Lower leg skin (tissue), 4 donors: Measurements from ENCODE around the gene RRP9. TPM values are rescaled to one million over a fixed set of nuclear protein-coding genes. Genes with fewer than 3 reads are reported as not detected.

Source experiments
- DNase-seq, 2 donors: peaks; one replicate each; pipeline ENCODE4 v3.0.0-alpha.2; 2019; ENCODE audit warnings: low spot score in 2 of 2
- H3K4me3 ChIP-seq: fragments of 200-600 bp; sonication (generic); 2 replicates; pipeline ENCODE4 v1.5.1; 2017; ENCODE audit warnings: mild to moderate bottlenecking, low read depth; ENCODE audit not compliant: poor library complexity, severe bottlenecking
- POLR2A ChIP-seq, 2 donors: fragments of 450-650 bp; IDR thresholded peaks; one replicate each; pipeline ENCODE4 v1.6.1; 2016 to 2017; ENCODE audit warnings: antibody characterized with exemption in 2 of 2, mild to moderate bottlenecking in 1 of 2, moderate library complexity in 1 of 2
- WGBS, 2 donors: methylation state at CpG; one replicate each; pipeline ENCODE4 v1.1.5; 2018; 5-methylcytosine and 5-hydroxymethylcytosine counted together
- intact Hi-C: fragments of 100-400 bp; cut with DNase I; formaldehyde crosslinking; loops from one replicate; pipeline ENCODE4 v1.15.0; 2023; ENCODE audit warnings: low total_unique reads
- total RNA-seq, 4 donors: library from RNA; depleted of rRNA; stranded (reverse); fragments of >200 nt; gene quantifications; one replicate each; pipeline ENCODE4 v1.1.0, GENCODE V29; 2016
- TF ChIP-seq, protein P1 (sequence below), 3 donors: fragments of 450-650 bp; IDR thresholded peaks; one replicate each; pipeline ENCODE4 v1.5.1; 2016; ENCODE audit warnings: antibody characterized with exemption in 3 of 3, mild to moderate bottlenecking in 3 of 3, moderate library complexity in 2 of 3

RRP9 gene
- total RNA-seq, 4 donors from 2014 or later = 10.0 to 16.9 (median 14.0) TPM

DNA sequence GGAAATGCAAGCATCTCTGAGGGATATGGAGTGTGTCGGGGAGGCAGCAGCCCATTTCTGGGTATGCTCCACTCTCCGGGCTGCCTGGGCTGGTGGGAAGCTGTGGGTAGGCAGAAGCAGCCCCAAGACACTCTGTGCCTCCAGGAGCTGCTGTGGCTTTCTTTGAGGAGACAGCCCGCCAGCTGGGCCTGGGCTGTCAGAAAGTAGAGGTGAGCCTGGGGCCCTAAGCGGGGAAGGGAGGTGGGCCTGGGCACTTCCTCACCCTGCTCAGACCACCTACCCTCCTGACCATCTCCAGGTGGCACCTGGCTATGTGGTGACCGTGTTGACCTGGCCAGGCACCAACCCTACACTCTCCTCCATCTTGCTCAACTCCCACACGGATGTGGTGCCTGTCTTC lies 43.4 kb upstream of the RRP9 start:
- DNase-seq = no peak
- 85 to 90% methylated on average over 4 to 6 of the region's 6 CpGs for WGBS, 2 donors
- intact Hi-C loops = no loop called here

DNA sequence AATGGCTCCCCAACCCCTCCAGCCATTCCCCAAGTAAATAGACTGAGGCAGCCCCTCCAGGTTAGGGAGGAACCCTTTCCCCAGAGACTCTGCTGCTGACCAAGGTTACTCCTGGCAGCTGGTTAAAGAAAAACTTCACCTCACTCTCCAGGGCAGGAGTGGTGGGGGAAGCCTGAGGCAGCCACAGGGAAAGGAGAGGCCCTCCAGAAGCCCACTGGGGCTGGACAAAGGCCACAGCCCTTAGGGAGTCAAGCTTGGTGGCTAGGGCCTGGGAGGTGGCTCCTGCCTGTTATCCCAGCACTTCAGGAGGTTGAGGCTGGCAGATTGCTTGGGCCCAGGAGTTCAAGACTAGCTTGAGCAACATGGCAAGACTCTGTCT lies 42.6 kb upstream of the RRP9 start:
- no peak for TF ChIP-seq POLR2A (IDR thresholded peaks at IDR 0.05)
- TF ChIP-seq, protein P1, sequence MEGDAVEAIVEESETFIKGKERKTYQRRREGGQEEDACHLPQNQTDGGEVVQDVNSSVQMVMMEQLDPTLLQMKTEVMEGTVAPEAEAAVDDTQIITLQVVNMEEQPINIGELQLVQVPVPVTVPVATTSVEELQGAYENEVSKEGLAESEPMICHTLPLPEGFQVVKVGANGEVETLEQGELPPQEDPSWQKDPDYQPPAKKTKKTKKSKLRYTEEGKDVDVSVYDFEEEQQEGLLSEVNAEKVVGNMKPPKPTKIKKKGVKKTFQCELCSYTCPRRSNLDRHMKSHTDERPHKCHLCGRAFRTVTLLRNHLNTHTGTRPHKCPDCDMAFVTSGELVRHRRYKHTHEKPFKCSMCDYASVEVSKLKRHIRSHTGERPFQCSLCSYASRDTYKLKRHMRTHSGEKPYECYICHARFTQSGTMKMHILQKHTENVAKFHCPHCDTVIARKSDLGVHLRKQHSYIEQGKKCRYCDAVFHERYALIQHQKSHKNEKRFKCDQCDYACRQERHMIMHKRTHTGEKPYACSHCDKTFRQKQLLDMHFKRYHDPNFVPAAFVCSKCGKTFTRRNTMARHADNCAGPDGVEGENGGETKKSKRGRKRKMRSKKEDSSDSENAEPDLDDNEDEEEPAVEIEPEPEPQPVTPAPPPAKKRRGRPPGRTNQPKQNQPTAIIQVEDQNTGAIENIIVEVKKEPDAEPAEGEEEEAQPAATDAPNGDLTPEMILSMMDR (IDR thresholded peaks at IDR 0.05) = no peak
- intact Hi-C loops = no loop called here
- DNase-seq = no peak
- H3K4me3 ChIP-seq = no peak overlapping the region

More for the DNA sequence above, 43.4 kb upstream of the RRP9 start:
- TF ChIP-seq, protein P1 (IDR thresholded peaks at IDR 0.05) = no peak
- TF ChIP-seq POLR2A (IDR thresholded peaks at IDR 0.05) = no peak
- H3K4me3 ChIP-seq = no peak overlapping the region

DNA sequence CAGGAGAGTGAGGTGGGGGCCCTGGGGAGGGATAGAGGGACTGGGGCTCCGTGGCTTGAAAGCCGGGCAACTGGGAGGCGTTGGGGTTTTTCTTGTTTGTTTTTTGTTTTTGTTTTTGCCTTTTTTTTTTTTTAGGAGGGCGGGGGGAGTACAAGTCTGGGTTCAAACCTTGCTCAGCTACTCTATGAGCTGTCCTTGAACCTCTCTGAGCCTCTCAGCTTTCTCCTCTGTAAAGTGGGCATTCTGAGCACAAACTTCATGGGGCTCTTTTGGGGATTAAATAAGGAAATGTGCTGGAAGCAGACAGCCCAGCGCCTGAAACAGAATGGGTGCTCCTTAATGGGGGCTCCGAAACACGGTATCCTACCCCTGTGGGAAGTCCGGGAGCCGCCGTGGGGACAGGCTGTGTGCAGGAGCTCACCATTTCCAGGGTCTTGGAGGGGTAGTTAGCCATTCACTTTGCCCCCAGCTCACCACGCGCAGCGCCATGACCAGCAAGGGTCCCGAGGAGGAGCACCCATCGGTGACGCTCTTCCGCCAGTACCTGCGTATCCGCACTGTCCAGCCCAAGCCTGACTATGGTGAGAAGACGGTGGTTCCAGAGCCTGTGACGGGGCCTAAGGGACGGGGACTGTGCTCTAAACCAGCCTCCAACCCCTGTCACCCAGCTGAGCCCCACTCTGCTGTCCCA lies 42.0 kb upstream of the RRP9 start:
- intact Hi-C loops = no loop called here
- no peak for TF ChIP-seq POLR2A (IDR thresholded peaks at IDR 0.05)
- TF ChIP-seq, protein P1 (IDR thresholded peaks at IDR 0.05) = no peak
- H3K4me3 ChIP-seq = peak overlapping the region; percentile 17
- DNase-seq = no peak
- WGBS, 2 donors = 70 to 71% methylated on average over 16 to 22 of the region's 22 CpGs

DNA sequence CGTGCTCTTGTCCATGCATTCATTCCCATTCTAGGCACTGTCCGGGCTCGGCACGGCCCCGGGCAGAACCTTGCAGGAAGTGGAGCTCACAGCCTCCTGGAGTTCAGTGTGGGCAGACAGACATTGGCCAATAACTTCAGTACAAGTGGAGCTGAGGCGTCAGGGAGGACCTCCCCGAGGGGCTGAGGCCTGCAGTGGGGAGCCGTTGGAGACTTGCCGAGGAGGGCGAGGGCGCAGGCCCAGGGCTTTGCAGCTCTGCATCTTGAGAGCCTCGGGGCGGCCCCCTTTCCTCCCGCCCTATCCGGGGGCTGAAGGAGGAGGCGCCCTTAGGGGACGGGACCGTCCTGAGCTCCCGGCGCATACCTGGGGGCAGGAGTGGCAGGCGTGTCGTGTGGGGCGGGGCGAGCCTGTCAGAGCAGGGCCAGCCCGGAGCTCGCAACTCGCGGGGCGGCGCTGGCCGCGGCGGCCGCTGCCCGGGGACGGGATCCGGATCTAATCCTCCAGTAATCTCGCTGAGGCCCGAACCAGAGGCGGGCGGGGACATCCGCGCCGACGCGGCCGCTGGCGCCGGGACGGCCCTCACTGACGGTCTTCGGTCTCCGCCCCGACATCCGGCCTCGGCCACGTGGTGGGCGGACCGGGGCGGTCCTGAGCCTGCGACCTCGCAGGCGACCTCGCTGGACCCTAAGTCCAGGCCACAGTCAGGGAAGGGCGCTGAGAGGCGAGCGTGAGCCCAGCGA lies 41.3 kb upstream of the RRP9 start, which contains the start of gene ACY1:
ACY1 (plus strand) TSS at position 698 of the 740 bp plus-strand sequence. CDS start 530 bp downstream, outside the sequence.
- intact Hi-C loops = no loop called here
- WGBS, 2 donors = 1% methylated on average over 13 to 41 of the region's 68 CpGs
- TF ChIP-seq, protein P1 (IDR thresholded peaks at IDR 0.05) = no peak
- no peak for TF ChIP-seq POLR2A (IDR thresholded peaks at IDR 0.05)
- peak within 1 kb of the TSS; percentile 39 for H3K4me3 ChIP-seq
- DNase-seq = peak; percentile 79 to 96

DNA sequence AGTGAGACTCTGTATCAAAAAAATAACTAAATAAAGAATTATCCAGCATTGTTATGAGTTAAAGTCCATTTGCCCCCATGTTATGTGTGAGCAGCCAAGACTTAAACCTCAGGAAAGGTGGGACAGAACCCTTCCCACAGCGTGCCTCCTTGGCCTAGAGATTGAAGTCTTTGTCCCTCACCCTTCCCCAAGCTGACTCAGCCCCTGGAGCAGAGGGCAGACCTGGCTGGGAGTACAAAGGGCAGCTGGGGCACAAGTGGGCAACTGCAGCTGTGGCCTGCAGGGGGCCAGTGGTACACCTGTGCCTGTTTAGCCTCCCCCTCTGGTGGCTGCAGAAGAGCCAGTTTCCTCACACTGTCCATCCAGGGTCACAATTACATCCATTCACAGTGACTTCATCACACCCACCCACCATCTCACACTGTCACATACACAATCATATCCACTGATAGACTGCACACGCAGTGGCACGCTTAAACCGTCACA lies 40.7 kb upstream of the RRP9 start:
- peak in 1 of 2 donors; percentile 86 for DNase-seq
- TF ChIP-seq, protein P1 (IDR thresholded peaks at IDR 0.05) = peak in 1 of 3 donors; percentile 40
- no peak for TF ChIP-seq POLR2A (IDR thresholded peaks at IDR 0.05)
- peak overlapping the region; percentile 39 for H3K4me3 ChIP-seq
- 10 to 13% methylated on average over 4 of the region's 4 CpGs for WGBS, 2 donors
- intact Hi-C loops = no loop called here
